Measurements from ENCODE around the gene RASA4B. TPM values are rescaled to one million over a fixed set of nuclear protein-coding genes. Genes with fewer than 3 reads are reported as not detected.
A peak's percentile ranks its signal among the peaks of the same experiment; 100 is the strongest.
"Not testable (repeated sequence)": the region's sequence is repeated elsewhere in the genome, so short reads cannot be mapped to it uniquely, and the experiment has no call there.

Gene RASA4B
- total RNA-seq, 1 donor from 2014 or later = 6.2 TPM

GRCh38 chr7:102455596-102455995 is 62.0 kb downstream of the RASA4B start:
- no peak overlapping the region for H3K4me3 Mint-ChIP-seq (ENCODE audit: unreplicated experiment)
- peaks cover 2% of the 10 kb centered on the region for H3K27me3 Mint-ChIP-seq (ENCODE audit: unreplicated experiment)
- no peak overlapping the region for H3K27ac Mint-ChIP-seq (ENCODE audit: unreplicated experiment)
- H3K4me1 Mint-ChIP-seq (ENCODE audit: unreplicated experiment) = no peaks in the 10 kb centered on the region
- DNase-seq (ENCODE audit: low spot score) = no peak
- TF ChIP-seq, protein P1, sequence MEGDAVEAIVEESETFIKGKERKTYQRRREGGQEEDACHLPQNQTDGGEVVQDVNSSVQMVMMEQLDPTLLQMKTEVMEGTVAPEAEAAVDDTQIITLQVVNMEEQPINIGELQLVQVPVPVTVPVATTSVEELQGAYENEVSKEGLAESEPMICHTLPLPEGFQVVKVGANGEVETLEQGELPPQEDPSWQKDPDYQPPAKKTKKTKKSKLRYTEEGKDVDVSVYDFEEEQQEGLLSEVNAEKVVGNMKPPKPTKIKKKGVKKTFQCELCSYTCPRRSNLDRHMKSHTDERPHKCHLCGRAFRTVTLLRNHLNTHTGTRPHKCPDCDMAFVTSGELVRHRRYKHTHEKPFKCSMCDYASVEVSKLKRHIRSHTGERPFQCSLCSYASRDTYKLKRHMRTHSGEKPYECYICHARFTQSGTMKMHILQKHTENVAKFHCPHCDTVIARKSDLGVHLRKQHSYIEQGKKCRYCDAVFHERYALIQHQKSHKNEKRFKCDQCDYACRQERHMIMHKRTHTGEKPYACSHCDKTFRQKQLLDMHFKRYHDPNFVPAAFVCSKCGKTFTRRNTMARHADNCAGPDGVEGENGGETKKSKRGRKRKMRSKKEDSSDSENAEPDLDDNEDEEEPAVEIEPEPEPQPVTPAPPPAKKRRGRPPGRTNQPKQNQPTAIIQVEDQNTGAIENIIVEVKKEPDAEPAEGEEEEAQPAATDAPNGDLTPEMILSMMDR (IDR thresholded peaks at IDR 0.05; ENCODE audit: unreplicated experiment) = no peak
- no peaks in the 10 kb centered on the region for H3K9me3 Mint-ChIP-seq (ENCODE audit: unreplicated experiment)
- peaks cover 5% of the 10 kb centered on the region for H3K36me3 Mint-ChIP-seq (ENCODE audit: low read depth, unreplicated experiment)

- H3K27me3 Mint-ChIP-seq (ENCODE audit: unreplicated experiment); H3K27ac Mint-ChIP-seq (ENCODE audit: unreplicated experiment); H3K36me3 Mint-ChIP-seq (ENCODE audit: low read depth, unreplicated experiment); H3K4me1 Mint-ChIP-seq (ENCODE audit: unreplicated experiment); H3K9me3 Mint-ChIP-seq (ENCODE audit: unreplicated experiment); DNase-seq (ENCODE audit: low spot score): not testable (repeated sequence)
- peak overlapping the region; percentile 68 for H3K4me3 Mint-ChIP-seq (ENCODE audit: unreplicated experiment)
Measured at GRCh38 chr7:102454932-102455331, 62.6 kb downstream of the RASA4B start.

DNA sequence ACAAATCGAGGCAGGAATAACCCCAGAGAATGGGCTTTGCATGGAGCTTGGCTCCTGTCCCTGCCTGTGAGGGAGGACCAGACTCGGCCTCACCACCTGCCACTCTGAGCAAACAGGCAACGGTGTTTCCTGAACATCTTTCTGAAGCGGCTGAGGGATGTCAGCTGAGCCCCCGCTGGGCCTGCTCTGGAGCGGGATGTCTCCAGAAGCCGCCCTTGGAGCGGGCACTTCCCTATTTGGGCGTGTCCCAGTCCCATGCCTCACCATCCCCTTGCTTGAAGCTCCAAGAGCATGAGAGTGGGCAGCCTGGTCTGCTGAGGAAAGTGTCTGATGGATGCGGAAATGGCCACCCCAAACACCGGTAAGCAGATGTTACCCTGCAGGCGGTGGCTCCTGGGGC is 63.1 kb downstream of the RASA4B start:
- H3K27me3 Mint-ChIP-seq (ENCODE audit: unreplicated experiment) = peaks cover 2% of the 10 kb centered on the region

DNA sequence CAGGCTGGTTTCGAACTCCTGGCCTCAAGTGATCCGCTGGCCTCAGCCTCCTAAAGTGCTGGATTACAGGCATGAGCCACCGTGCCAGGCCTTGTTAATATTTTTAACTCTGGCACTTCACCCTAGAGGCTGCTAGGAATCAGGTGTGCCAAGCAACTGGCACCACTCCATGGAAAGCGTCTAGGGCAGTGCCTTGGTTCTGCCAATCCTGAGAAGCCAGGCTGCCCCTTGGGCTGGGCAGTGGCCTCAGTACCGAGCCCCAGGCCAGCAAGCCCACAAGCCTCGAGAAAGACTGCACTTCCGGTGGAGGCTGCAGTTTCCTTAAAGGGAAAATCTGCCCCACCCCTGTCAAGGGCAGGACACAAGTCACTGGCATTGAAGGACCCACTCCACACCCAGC is 64.3 kb downstream of the RASA4B start:
- Mint-ChIP-seq H3K9me3 (ENCODE audit: unreplicated experiment) (no peaks in the 10 kb centered on the region), H3K27me3 (ENCODE audit: unreplicated experiment) (peaks cover 2% of the 10 kb centered on the region), H3K4me3 (ENCODE audit: unreplicated experiment) (no peak overlapping the region), H3K4me1 (ENCODE audit: unreplicated experiment) (no peaks in the 10 kb centered on the region), H3K36me3 (ENCODE audit: low read depth, unreplicated experiment) (peaks cover 4% of the 10 kb centered on the region), H3K27ac (ENCODE audit: unreplicated experiment) (peak overlapping the region; percentile 42)
- DNase-seq (ENCODE audit: low spot score) = no peak
- TF ChIP-seq, protein P1 (IDR thresholded peaks at IDR 0.05; ENCODE audit: unreplicated experiment) = no peak

More for the DNA sequence above, 63.1 kb downstream of the RASA4B start:
- H3K4me1 Mint-ChIP-seq (ENCODE audit: unreplicated experiment) = no peaks in the 10 kb centered on the region
- no peak overlapping the region for H3K4me3 Mint-ChIP-seq (ENCODE audit: unreplicated experiment)
- DNase-seq (ENCODE audit: low spot score) = no peak
- no peaks in the 10 kb centered on the region for H3K9me3 Mint-ChIP-seq (ENCODE audit: unreplicated experiment)
- peaks cover 4% of the 10 kb centered on the region for H3K36me3 Mint-ChIP-seq (ENCODE audit: low read depth, unreplicated experiment)
- H3K27ac Mint-ChIP-seq (ENCODE audit: unreplicated experiment) = no peak overlapping the region
- TF ChIP-seq, protein P1 (IDR thresholded peaks at IDR 0.05; ENCODE audit: unreplicated experiment) = no peak

DNA sequence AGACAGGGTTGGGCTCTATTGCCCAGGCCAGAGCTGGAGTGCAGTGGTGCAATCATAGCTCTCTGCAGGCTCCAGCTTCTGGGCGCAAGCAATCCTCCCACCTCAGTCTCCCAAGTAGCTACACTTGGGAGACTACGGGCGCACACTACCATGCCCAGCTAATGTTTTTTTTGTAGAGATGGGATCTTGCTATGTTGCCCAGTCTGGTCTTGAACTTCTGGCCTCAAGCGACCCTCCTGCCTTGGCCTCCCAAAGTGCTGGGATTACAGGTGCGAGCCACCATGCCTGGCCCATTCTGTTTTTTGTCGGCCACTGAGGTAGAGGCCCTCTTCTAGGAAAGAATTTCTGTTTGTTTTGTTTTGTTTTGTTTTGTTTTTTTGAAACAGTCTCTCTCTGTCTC is 65.1 kb downstream of the RASA4B start:
- Mint-ChIP-seq H3K36me3 (ENCODE audit: low read depth, unreplicated experiment) (peaks cover 4% of the 10 kb centered on the region), H3K27ac (ENCODE audit: unreplicated experiment) (no peak overlapping the region), H3K4me3 (ENCODE audit: unreplicated experiment) (no peak overlapping the region), H3K9me3 (ENCODE audit: unreplicated experiment) (no peaks in the 10 kb centered on the region), H3K27me3 (ENCODE audit: unreplicated experiment) (peaks cover 2% of the 10 kb centered on the region), H3K4me1 (ENCODE audit: unreplicated experiment) (no peaks in the 10 kb centered on the region)
- TF ChIP-seq, protein P1 (IDR thresholded peaks at IDR 0.05; ENCODE audit: unreplicated experiment) = no peak
- no peak for DNase-seq (ENCODE audit: low spot score)
